H9 (cell line): ENCODE results near the gene CD46. TPM values are rescaled to one million over a fixed set of nuclear protein-coding genes. Genes with fewer than 3 reads are reported as not detected.

Experiments
- DNase-seq: peaks from one replicate; pipeline ENCODE4 v3.0.0-alpha.2; 2017
- H2AFZ ChIP-seq: one replicate; pipeline ENCODE4 v1.6.1; 2013; ENCODE audit warnings: mild to moderate bottlenecking, low read length, control low read depth, moderate library complexity
- H2AK5ac ChIP-seq: 2 replicates; pipeline ENCODE4 v1.6.1; 2013; ENCODE audit warnings: low read length, control low read depth, mixed read lengths; ENCODE audit not compliant: insufficient read length
- H2BK120ac ChIP-seq: one replicate; pipeline ENCODE4 v1.6.1; 2013; ENCODE audit warnings: low read depth, mild to moderate bottlenecking, low read length, control low read depth, inconsistent platforms; ENCODE audit not compliant: poor library complexity, severe bottlenecking
- H2BK12ac ChIP-seq: 2 replicates; pipeline ENCODE4 v1.6.1; 2013; ENCODE audit warnings: low read length, control low read depth, mixed read lengths, low read depth; ENCODE audit not compliant: insufficient read length
- H2BK15ac ChIP-seq: 2 replicates; pipeline ENCODE4 v1.6.1; 2013; ENCODE audit warnings: low read depth, low read length, control low read depth
- H2BK20ac ChIP-seq: one replicate; pipeline ENCODE4 v1.6.1; 2013; ENCODE audit warnings: low read depth, mild to moderate bottlenecking, low read length, control low read depth, inconsistent platforms; ENCODE audit not compliant: poor library complexity, severe bottlenecking
- H2BK5ac ChIP-seq: 2 replicates; pipeline ENCODE4 v1.6.1; 2013; ENCODE audit warnings: low read length, control low read depth, mixed read lengths; ENCODE audit not compliant: insufficient read length
- H3K14ac ChIP-seq: 2 replicates; pipeline ENCODE4 v1.6.1; 2013; ENCODE audit warnings: low read length, control low read depth; ENCODE audit not compliant: insufficient read depth
- H3K18ac ChIP-seq: 2 replicates; pipeline ENCODE4 v1.6.1; 2013; ENCODE audit warnings: low read depth, mild to moderate bottlenecking, mixed read lengths, low read length, control low read depth; ENCODE audit not compliant: insufficient read length
- H3K23ac ChIP-seq: 2 replicates; pipeline ENCODE4 v1.6.1; 2013; ENCODE audit warnings: low read length, control low read depth, mixed read lengths, low read depth; ENCODE audit not compliant: insufficient read length
- H3K23me2 ChIP-seq: 2 replicates; pipeline ENCODE4 v1.6.1; 2013; ENCODE audit warnings: low read depth, mild to moderate bottlenecking, mixed read lengths, low read length, control low read depth; ENCODE audit not compliant: insufficient read length, poor library complexity, severe bottlenecking
- H3K27ac ChIP-seq: 2 replicates; pipeline ENCODE4 v1.5.1; 2013; ENCODE audit warnings: low read length, control low read depth, mixed read lengths, low read depth; ENCODE audit not compliant: insufficient read length
- H3K27me3 ChIP-seq: 2 replicates; pipeline ENCODE4 v1.6.1; 2013; ENCODE audit warnings: low read length, control low read depth, inconsistent platforms; ENCODE audit not compliant: insufficient read depth
- H3K4ac ChIP-seq: 2 replicates; pipeline ENCODE4 v1.6.1; 2013; ENCODE audit warnings: low read depth, mild to moderate bottlenecking, control low read depth, inconsistent platforms, low read length, moderate library complexity
- H3K4me1 ChIP-seq: 2 replicates; pipeline ENCODE4 v1.6.1; 2013; ENCODE audit warnings: low read length, control low read depth, inconsistent platforms; ENCODE audit not compliant: insufficient read depth
- H3K4me2 ChIP-seq: 2 replicates; pipeline ENCODE4 v1.6.1; 2013; ENCODE audit warnings: low read length, control low read depth, mixed read lengths; ENCODE audit not compliant: insufficient read length, insufficient read depth
- H3K56ac ChIP-seq: 2 replicates; pipeline ENCODE4 v1.6.1; 2013; ENCODE audit warnings: low read depth, mild to moderate bottlenecking, mixed read lengths, low read length, control low read depth; ENCODE audit not compliant: insufficient read length
- H3K79me1 ChIP-seq: 2 replicates; pipeline ENCODE4 v1.6.1; 2013; ENCODE audit warnings: low read depth, mild to moderate bottlenecking, moderate library complexity, low read length, control low read depth, inconsistent platforms; ENCODE audit not compliant: insufficient read depth, poor library complexity, severe bottlenecking
- H3K79me2 ChIP-seq: 2 replicates; pipeline ENCODE4 v1.6.1; 2013; ENCODE audit warnings: low read length, control low read depth, inconsistent platforms; ENCODE audit not compliant: insufficient read depth
- H3K9ac ChIP-seq: 2 replicates; pipeline ENCODE4 v1.6.1; 2013; ENCODE audit warnings: low read length, control low read depth, mixed read lengths; ENCODE audit not compliant: insufficient read length; ENCODE audit errors: extremely low read depth
- H3K9me3 ChIP-seq: one replicate; pipeline ENCODE4 v1.6.1; 2013; ENCODE audit warnings: low read depth, low read length, inconsistent platforms; ENCODE audit not compliant: control insufficient read depth
- H3T11ph ChIP-seq: one replicate; pipeline ENCODE4 v1.6.1; 2013; ENCODE audit warnings: mild to moderate bottlenecking, low read length, control low read depth, inconsistent platforms
- H4K20me1 ChIP-seq: one replicate; pipeline ENCODE4 v1.6.1; 2013; ENCODE audit not compliant: control insufficient read depth, insufficient read length, insufficient read depth
- H4K5ac ChIP-seq: 2 replicates; pipeline ENCODE4 v1.6.1; 2013; ENCODE audit warnings: low read depth, mild to moderate bottlenecking, mixed read lengths, low read length, control low read depth; ENCODE audit not compliant: insufficient read length
- H4K8ac ChIP-seq: replicated peaks from 2 replicates; pipeline ENCODE4 v1.6.1; 2013; ENCODE audit warnings: low read length, control low read depth, mixed read lengths, low read depth; ENCODE audit not compliant: insufficient read length
- H4K91ac ChIP-seq: 2 replicates; pipeline ENCODE4 v1.6.1; 2013; ENCODE audit warnings: low read depth, mild to moderate bottlenecking, moderate library complexity, mixed read lengths, low read length, control low read depth; ENCODE audit not compliant: insufficient read length
- H3K27ac Mint-ChIP-seq, 3 experiments: 2 replicates in 2 of 3; 3 replicates in 1 of 3; pipeline ENCODE4 v1.8.0; 2020 to 2021; ENCODE audit warnings: mixed read lengths in 3 of 3, mild to moderate bottlenecking in 1 of 3, moderate library complexity in 1 of 3
- H3K27me3 Mint-ChIP-seq: 2 replicates; pipeline ENCODE4 v1.8.0; 2021; ENCODE audit warnings: low read depth, mild to moderate bottlenecking, moderate library complexity, mixed read lengths
- H3K36me3 Mint-ChIP-seq, 3 experiments: 2 replicates in 2 of 3; 3 replicates in 1 of 3; pipeline ENCODE4 v1.8.0; 2020 to 2021; ENCODE audit warnings: low read depth in 3 of 3, mixed read lengths in 3 of 3; ENCODE audit not compliant: insufficient read depth in 1 of 3
- H3K4me1 Mint-ChIP-seq, 2 experiments: 2 replicates each; pipeline ENCODE4 v1.8.0; 2020; ENCODE audit warnings: mixed read lengths in 2 of 2
- H3K4me3 Mint-ChIP-seq, 2 experiments: 2 replicates in 1 of 2; 3 replicates in 1 of 2; pipeline ENCODE4 v1.8.0; 2020 to 2021; ENCODE audit warnings: mild to moderate bottlenecking in 2 of 2, mixed read lengths in 2 of 2, moderate library complexity in 1 of 2
- H3K9me3 Mint-ChIP-seq, 2 experiments: 2 replicates in 1 of 2; 3 replicates in 1 of 2; pipeline ENCODE4 v1.8.0; 2020; ENCODE audit warnings: mild to moderate bottlenecking in 2 of 2, mixed read lengths in 2 of 2, moderate library complexity in 1 of 2
- CTCF ChIP-seq: fragments of 200-600 bp; sonication (generic); conservative IDR thresholded peaks from 3 replicates; pipeline ENCODE4 v1.8.0; 2021; ENCODE audit warnings: antibody characterized with exemption, mild to moderate bottlenecking
- WGBS: extraction: QIAGEN DNeasy Blood & Tissue Kit; methylation state at CpG from one replicate; pipeline ENCODE4 v1.1.7; 2013; ENCODE audit warnings: missing lambda C conversion rate, low lambda C conversion rate, mixed read lengths; ENCODE audit not compliant: insufficient read length; ENCODE audit errors: extremely low coverage; 5-methylcytosine and 5-hydroxymethylcytosine counted together
- total RNA-seq: library from RNA; stranded (reverse); gene quantifications from 2 replicates; pipeline ENCODE4 v1.2.1, GENCODE V29; 2021

CD46 gene
- total RNA-seq, 1 experiment from 2014 or later, result 89.2 TPM

DNA sequence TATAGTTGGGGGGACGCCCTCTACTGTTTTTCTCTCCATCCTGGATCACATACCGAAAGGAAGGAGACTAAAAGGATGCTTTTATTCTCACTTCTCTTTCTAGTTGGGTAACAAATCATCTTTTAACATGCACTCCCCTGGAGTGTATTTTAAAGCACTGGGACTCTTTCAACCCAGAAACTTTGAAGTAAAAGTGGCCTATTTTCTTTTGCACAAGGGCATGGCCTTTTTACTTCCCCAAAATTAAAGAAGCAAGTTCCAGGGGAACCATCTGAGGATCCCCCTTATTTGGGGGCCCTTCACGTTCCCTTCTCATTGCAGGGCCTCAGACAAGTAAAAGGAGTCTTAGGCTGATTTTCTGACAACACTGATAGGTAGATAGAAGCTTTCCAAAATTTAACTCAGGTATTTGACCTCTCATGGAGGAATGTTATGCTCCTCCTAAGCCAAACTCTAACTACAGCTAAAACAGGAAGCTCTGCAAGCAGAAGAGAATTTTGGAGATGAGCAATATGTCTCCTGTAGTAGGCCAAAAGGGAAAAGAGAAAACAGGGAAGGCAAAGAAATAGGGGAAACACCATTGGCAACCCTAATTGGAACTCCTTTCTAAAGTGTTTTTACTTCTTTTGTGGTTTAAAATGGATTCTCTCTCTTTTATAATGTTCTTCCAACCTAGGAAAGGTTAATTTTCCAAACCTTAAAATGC, 8.9 kb upstream of the CD46 start:
- Histone ChIP-seq H3K56ac (no peak overlapping the region), H4K8ac (no peak overlapping the region), H4K20me1 (no peaks in the 10 kb centered on the region), H3K27me3 (no peaks in the 10 kb centered on the region), H2BK5ac (no peak overlapping the region), H3K4me1 (no peaks in the 10 kb centered on the region), H4K5ac (no peak overlapping the region), H3K4me2 (no peak overlapping the region), H3K79me1 (no peaks in the 10 kb centered on the region), H3K27ac (no peak overlapping the region), H3T11ph (no peak overlapping the region), H2BK15ac (no peak overlapping the region), H3K4ac (no peak overlapping the region), H2BK20ac (no peak overlapping the region), H3K9ac (no peak overlapping the region), H3K79me2 (no peaks in the 10 kb centered on the region), H3K23ac (no peak overlapping the region), H3K18ac (no peak overlapping the region), H2BK12ac (no peak overlapping the region), H3K14ac (no peak overlapping the region), H2AK5ac (no peak overlapping the region), H4K91ac (no peak overlapping the region), H3K9me3 (no peaks in the 10 kb centered on the region), H3K23me2 (no peaks in the 10 kb centered on the region), H2BK120ac (no peak overlapping the region), H2AFZ (no peak overlapping the region)
- peaks cover 4 to 15% of the 10 kb centered on the region in 2 experiments; a peak in 4 of 5 replicates for H3K9me3 Mint-ChIP-seq
- peaks cover 0 to 19% (median 14%) of the 10 kb centered on the region in 3 experiments; a peak in 4 of 7 replicates for H3K36me3 Mint-ChIP-seq
- no peak overlapping the region for H3K27ac Mint-ChIP-seq
- no peak overlapping the region for H3K4me3 Mint-ChIP-seq
- no peak for DNase-seq
- WGBS, result no CpG with 5 or more reads among the region's 3 CpGs
- H3K27me3 Mint-ChIP-seq, result no peaks in the 10 kb centered on the region
- H3K4me1 Mint-ChIP-seq, result peaks cover 20 to 23% of the 10 kb centered on the region in 2 experiments
- no peak for TF ChIP-seq CTCF
